Neural cell (in vitro differentiated cells): ENCODE data around the gene DENND5A. TPM values are rescaled to one million over a fixed set of nuclear protein-coding genes. Genes with fewer than 3 reads are reported as not detected.

Source experiments
- H2AFZ ChIP-seq: fragments of 200-600, 300-800 bp; sonication (generic), shearing (Covaris generic); 2 replicates; pipeline ENCODE4 v1.6.0; 2014; ENCODE audit warnings: low read depth, mild to moderate bottlenecking, antibody characterized with exemption, low read length, moderate library complexity
- H3F3A ChIP-seq: fragments of 200-600 bp; shearing (Covaris generic); 2 replicates; pipeline ENCODE4 v1.6.1; 2016; ENCODE audit warnings: mild to moderate bottlenecking, moderate library complexity, mixed read lengths, antibody characterized with exemption, low read length; ENCODE audit not compliant: insufficient read depth, poor library complexity, severe bottlenecking
- H3K27ac ChIP-seq: fragments of 200-600, 300-800 bp; sonication (generic), shearing (Covaris generic); 2 replicates; pipeline ENCODE4 v1.5.1; 2014; ENCODE audit warnings: mild to moderate bottlenecking, low read length, moderate library complexity
- H3K27me3 ChIP-seq: fragments of 300-800, 200-600 bp; sonication (generic), shearing (Covaris generic); 2 replicates; pipeline ENCODE4 v1.6.0; 2014; ENCODE audit warnings: mild to moderate bottlenecking, low read depth, low read length, moderate library complexity; ENCODE audit not compliant: insufficient read depth
- H3K36me3 ChIP-seq: fragments of 300-800, 200-600 bp; sonication (generic), shearing (Covaris generic); 2 replicates; pipeline ENCODE4 v1.5.1; 2014; ENCODE audit warnings: mild to moderate bottlenecking, antibody characterized with exemption, low read length, moderate library complexity; ENCODE audit not compliant: insufficient read depth
- H3K4me2 ChIP-seq: fragments of 300-800, 200-600 bp; sonication (generic), shearing (Covaris generic); 2 replicates; pipeline ENCODE4 v1.6.0; 2014; ENCODE audit warnings: mild to moderate bottlenecking, low read length
- H3K4me3 ChIP-seq: fragments of 300-800, 200-600 bp; sonication (generic), shearing (Covaris generic); 2 replicates; pipeline ENCODE4 v1.5.1; 2014; ENCODE audit warnings: mild to moderate bottlenecking, low read length, moderate library complexity
- H3K79me2 ChIP-seq: fragments of 200-600 bp; shearing (Covaris generic); replicated peaks from 2 replicates; pipeline ENCODE4 v1.6.0; 2014; ENCODE audit warnings: mild to moderate bottlenecking, low read length, moderate library complexity; ENCODE audit not compliant: insufficient read depth
- H3K9ac ChIP-seq: fragments of 300-800, 200-600 bp; sonication (generic), shearing (Covaris generic); 2 replicates; pipeline ENCODE4 v1.6.1; 2016; ENCODE audit warnings: mild to moderate bottlenecking, low read length, mixed read lengths
- H3K9me2 ChIP-seq: fragments of 200-600 bp; shearing (Covaris generic); 2 replicates; pipeline ENCODE4 v1.6.1; 2016; ENCODE audit warnings: mild to moderate bottlenecking, low read length, mixed read lengths; ENCODE audit not compliant: insufficient read depth
- H3K9me3 ChIP-seq: fragments of 200-600, 300-800 bp; sonication (generic), shearing (Covaris generic); 2 replicates; pipeline ENCODE4 v1.6.1; 2016; ENCODE audit warnings: mild to moderate bottlenecking, mixed run types, low read length, moderate library complexity, mixed read lengths
- H4K20me1 ChIP-seq: fragments of 200-600 bp; shearing (Covaris generic); 2 replicates; pipeline ENCODE4 v1.6.1; 2016; ENCODE audit warnings: mild to moderate bottlenecking, mixed run types; ENCODE audit not compliant: insufficient read depth
- EP300 ChIP-seq: fragments of 450-650 bp; conservative IDR thresholded peaks from 2 replicates; pipeline ENCODE4 v1.6.1; 2014; ENCODE audit warnings: antibody characterized with exemption, mild to moderate bottlenecking, moderate library complexity; ENCODE audit not compliant: poor library complexity, severe bottlenecking
- EZH2 ChIP-seq: fragments of 200-600, 300-800 bp; shearing (Covaris generic), sonication (generic); IDR thresholded peaks from 2 replicates; pipeline ENCODE4 v1.6.1; 2014; ENCODE audit warnings: antibody characterized with exemption, low read length, borderline replicate concordance, mild to moderate bottlenecking; ENCODE audit not compliant: insufficient read depth, poor library complexity, severe bottlenecking
- MXI1 ChIP-seq: fragments of 450-650 bp; conservative IDR thresholded peaks from 2 replicates; pipeline ENCODE4 v1.6.1; 2014; ENCODE audit warnings: antibody characterized with exemption, mild to moderate bottlenecking; ENCODE audit not compliant: poor library complexity, severe bottlenecking
- POLR2AphosphoS5 ChIP-seq: IDR thresholded peaks from 2 replicates; pipeline ENCODE4 v1.6.1; 2012
- RAD21 ChIP-seq: fragments of 450-650 bp; conservative IDR thresholded peaks from 2 replicates; pipeline ENCODE4 v1.6.1; 2014; ENCODE audit warnings: antibody characterized with exemption, mild to moderate bottlenecking, moderate library complexity
- SMC3 ChIP-seq: fragments of 450-650 bp; conservative IDR thresholded peaks from 2 replicates; pipeline ENCODE4 v1.6.1; 2014; ENCODE audit warnings: antibody characterized with exemption, mild to moderate bottlenecking, moderate library complexity; ENCODE audit not compliant: poor library complexity
- TAF1 ChIP-seq: IDR thresholded peaks from 2 replicates; pipeline ENCODE4 v1.6.1; 2012; ENCODE audit warnings: low read depth
- polyA plus RNA-seq: library from polyadenylated mRNA; depleted of rRNA; stranded (reverse); fragments of >200 nt; gene quantifications from 2 replicates; pipeline ENCODE4 v1.2.3, GENCODE V29; 2014
- TF ChIP-seq, protein P1 (sequence below): fragments of 450-650 bp; IDR thresholded peaks from 2 replicates; pipeline ENCODE4 v1.5.1; 2014; ENCODE audit warnings: antibody characterized with exemption, mild to moderate bottlenecking, moderate library complexity; ENCODE audit not compliant: poor library complexity, severe bottlenecking
- TF ChIP-seq, protein P2 (sequence below): IDR thresholded peaks from 2 replicates; pipeline ENCODE4 v1.6.1; 2012; ENCODE audit warnings: borderline replicate concordance

Gene DENND5A
- polyA plus RNA-seq, 1 donor from 2014 or later = 75.6 TPM

GRCh38 chr11:9148035-9148434 is 117.1 kb downstream of the DENND5A start:
- H4K20me1 ChIP-seq = no peaks in the 10 kb centered on the region
- no peaks in the 10 kb centered on the region for H3F3A ChIP-seq
- H3K4me2 ChIP-seq = no peak overlapping the region
- H3K27ac ChIP-seq = no peak overlapping the region
- H3K9me3 ChIP-seq = no peaks in the 10 kb centered on the region
- H3K9me2 ChIP-seq = no peaks in the 10 kb centered on the region
- H3K79me2 ChIP-seq = no peaks in the 10 kb centered on the region
- no peak for TF ChIP-seq TAF1
- no peak for TF ChIP-seq EP300
- TF ChIP-seq, protein P1, sequence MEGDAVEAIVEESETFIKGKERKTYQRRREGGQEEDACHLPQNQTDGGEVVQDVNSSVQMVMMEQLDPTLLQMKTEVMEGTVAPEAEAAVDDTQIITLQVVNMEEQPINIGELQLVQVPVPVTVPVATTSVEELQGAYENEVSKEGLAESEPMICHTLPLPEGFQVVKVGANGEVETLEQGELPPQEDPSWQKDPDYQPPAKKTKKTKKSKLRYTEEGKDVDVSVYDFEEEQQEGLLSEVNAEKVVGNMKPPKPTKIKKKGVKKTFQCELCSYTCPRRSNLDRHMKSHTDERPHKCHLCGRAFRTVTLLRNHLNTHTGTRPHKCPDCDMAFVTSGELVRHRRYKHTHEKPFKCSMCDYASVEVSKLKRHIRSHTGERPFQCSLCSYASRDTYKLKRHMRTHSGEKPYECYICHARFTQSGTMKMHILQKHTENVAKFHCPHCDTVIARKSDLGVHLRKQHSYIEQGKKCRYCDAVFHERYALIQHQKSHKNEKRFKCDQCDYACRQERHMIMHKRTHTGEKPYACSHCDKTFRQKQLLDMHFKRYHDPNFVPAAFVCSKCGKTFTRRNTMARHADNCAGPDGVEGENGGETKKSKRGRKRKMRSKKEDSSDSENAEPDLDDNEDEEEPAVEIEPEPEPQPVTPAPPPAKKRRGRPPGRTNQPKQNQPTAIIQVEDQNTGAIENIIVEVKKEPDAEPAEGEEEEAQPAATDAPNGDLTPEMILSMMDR = no peak
- no peak for TF ChIP-seq RAD21
- no peak for TF ChIP-seq POLR2AphosphoS5
- no peak for TF ChIP-seq EZH2
- TF ChIP-seq SMC3 = no peak
- TF ChIP-seq, protein P2, sequence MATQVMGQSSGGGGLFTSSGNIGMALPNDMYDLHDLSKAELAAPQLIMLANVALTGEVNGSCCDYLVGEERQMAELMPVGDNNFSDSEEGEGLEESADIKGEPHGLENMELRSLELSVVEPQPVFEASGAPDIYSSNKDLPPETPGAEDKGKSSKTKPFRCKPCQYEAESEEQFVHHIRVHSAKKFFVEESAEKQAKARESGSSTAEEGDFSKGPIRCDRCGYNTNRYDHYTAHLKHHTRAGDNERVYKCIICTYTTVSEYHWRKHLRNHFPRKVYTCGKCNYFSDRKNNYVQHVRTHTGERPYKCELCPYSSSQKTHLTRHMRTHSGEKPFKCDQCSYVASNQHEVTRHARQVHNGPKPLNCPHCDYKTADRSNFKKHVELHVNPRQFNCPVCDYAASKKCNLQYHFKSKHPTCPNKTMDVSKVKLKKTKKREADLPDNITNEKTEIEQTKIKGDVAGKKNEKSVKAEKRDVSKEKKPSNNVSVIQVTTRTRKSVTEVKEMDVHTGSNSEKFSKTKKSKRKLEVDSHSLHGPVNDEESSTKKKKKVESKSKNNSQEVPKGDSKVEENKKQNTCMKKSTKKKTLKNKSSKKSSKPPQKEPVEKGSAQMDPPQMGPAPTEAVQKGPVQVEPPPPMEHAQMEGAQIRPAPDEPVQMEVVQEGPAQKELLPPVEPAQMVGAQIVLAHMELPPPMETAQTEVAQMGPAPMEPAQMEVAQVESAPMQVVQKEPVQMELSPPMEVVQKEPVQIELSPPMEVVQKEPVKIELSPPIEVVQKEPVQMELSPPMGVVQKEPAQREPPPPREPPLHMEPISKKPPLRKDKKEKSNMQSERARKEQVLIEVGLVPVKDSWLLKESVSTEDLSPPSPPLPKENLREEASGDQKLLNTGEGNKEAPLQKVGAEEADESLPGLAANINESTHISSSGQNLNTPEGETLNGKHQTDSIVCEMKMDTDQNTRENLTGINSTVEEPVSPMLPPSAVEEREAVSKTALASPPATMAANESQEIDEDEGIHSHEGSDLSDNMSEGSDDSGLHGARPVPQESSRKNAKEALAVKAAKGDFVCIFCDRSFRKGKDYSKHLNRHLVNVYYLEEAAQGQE = no peak
- no peak for TF ChIP-seq MXI1
- no peak overlapping the region for H3K4me3 ChIP-seq
- no peak overlapping the region for H3K9ac ChIP-seq
- peaks cover 10% of the 10 kb centered on the region for H3K36me3 ChIP-seq
- no peak overlapping the region for H2AFZ ChIP-seq
- no peaks in the 10 kb centered on the region for H3K27me3 ChIP-seq

DNA sequence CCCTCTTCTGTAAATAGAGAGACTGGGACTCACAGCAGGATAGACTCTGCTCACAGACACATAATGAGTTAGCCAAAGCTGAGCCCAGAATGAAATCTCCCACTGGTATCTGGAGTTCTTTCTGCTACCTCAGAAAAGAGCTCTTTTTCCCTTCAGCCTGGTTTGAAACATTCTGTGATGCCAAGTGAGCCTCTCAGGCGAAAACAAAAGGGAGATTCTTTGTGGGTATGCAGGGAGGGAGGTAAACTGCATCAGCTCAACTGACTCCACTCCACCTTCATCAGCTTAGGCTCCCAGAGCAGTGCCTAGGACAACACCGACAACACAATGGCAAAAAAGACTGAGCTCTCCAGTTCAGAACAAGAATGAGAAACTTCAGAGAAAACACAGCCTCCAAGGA is 118.7 kb downstream of the DENND5A start:
- TF ChIP-seq TAF1 (no peak), MXI1 (no peak), EP300 (no peak), SMC3 (no peak), RAD21 (no peak)
- Histone ChIP-seq H3K79me2 (no peaks in the 10 kb centered on the region), H3F3A (no peaks in the 10 kb centered on the region), H3K9me2 (no peaks in the 10 kb centered on the region), H3K4me3 (no peak overlapping the region), H3K27ac (no peak overlapping the region), H3K36me3 (peaks cover 9% of the 10 kb centered on the region), H2AFZ (no peak overlapping the region), H3K9me3 (no peaks in the 10 kb centered on the region), H3K9ac (no peak overlapping the region), H3K27me3 (no peaks in the 10 kb centered on the region), H4K20me1 (no peaks in the 10 kb centered on the region), H3K4me2 (no peak overlapping the region)

GRCh38 chr11:9145283-9145682 is 119.9 kb downstream of the DENND5A start:
- no peak overlapping the region for H3K4me3 ChIP-seq
- no peaks in the 10 kb centered on the region for H3K9me2 ChIP-seq
- peaks cover 9% of the 10 kb centered on the region for H3K36me3 ChIP-seq
- TF ChIP-seq EP300 = no peak
- TF ChIP-seq, protein P1 = no peak
- TF ChIP-seq SMC3 = no peak
- no peak for TF ChIP-seq RAD21
- no peak for TF ChIP-seq TAF1
- TF ChIP-seq, protein P2 = no peak
- no peak for TF ChIP-seq POLR2AphosphoS5
- no peak for TF ChIP-seq MXI1
- TF ChIP-seq EZH2 = no peak
- H3F3A ChIP-seq = no peaks in the 10 kb centered on the region
- no peak overlapping the region for H3K27ac ChIP-seq
- no peak overlapping the region for H3K9ac ChIP-seq
- no peak overlapping the region for H3K4me2 ChIP-seq
- no peak overlapping the region for H2AFZ ChIP-seq
- no peaks in the 10 kb centered on the region for H4K20me1 ChIP-seq
- no peaks in the 10 kb centered on the region for H3K27me3 ChIP-seq
- H3K79me2 ChIP-seq = no peaks in the 10 kb centered on the region
- H3K9me3 ChIP-seq = no peaks in the 10 kb centered on the region
